GM23338 (cell line): ENCODE results near the gene KRT81. TPM values are rescaled to one million over a fixed set of nuclear protein-coding genes. Genes with fewer than 3 reads are reported as not detected.

Source experiments
- ATAC-seq: fragments of 200-7000 bp; cut with Tn5 transposase; 3 replicates; pipeline ENCODE4 v1.9.1; 2020
- DNase-seq: peaks from one replicate; pipeline ENCODE4 v3.0.0-alpha.2; 2015; ENCODE audit warnings: low spot score
- H2AFZ ChIP-seq: fragments of 200-600 bp; sonication (generic); 2 replicates; pipeline ENCODE4 v1.8.0; 2016; ENCODE audit warnings: antibody characterized with exemption, mild to moderate bottlenecking, moderate library complexity
- H3F3A ChIP-seq: fragments of 200-600 bp; sonication (generic); replicated peaks from 2 replicates; pipeline ENCODE4 v1.8.0; 2017; ENCODE audit warnings: antibody characterized with exemption, mixed run types, low read depth
- H3K27ac ChIP-seq: fragments of 200-600 bp; sonication (generic); 2 replicates; pipeline ENCODE4 v1.6.1; 2016; ENCODE audit warnings: low read depth
- H3K27me3 ChIP-seq: fragments of 200-600 bp; sonication (generic); 2 replicates; pipeline ENCODE4 v1.8.0; 2016; ENCODE audit warnings: mild to moderate bottlenecking, mixed run types, moderate library complexity; ENCODE audit not compliant: insufficient read depth
- H3K36me3 ChIP-seq: fragments of 200-600 bp; sonication (generic); 2 replicates; pipeline ENCODE4 v1.8.0; 2016; ENCODE audit warnings: mild to moderate bottlenecking; ENCODE audit not compliant: insufficient read depth
- H3K4me1 ChIP-seq: fragments of 200-600 bp; sonication (generic); 2 replicates; pipeline ENCODE4 v1.8.0; 2016; ENCODE audit warnings: mild to moderate bottlenecking, moderate library complexity; ENCODE audit not compliant: insufficient read depth
- H3K4me2 ChIP-seq: fragments of 200-600 bp; sonication (generic); 2 replicates; pipeline ENCODE4 v1.7.1; 2017; ENCODE audit warnings: mixed run types
- H3K4me3 ChIP-seq: fragments of 200-600 bp; sonication (generic); 2 replicates; pipeline ENCODE4 v1.6.1; 2016; ENCODE audit warnings: mixed run types
- H3K79me2 ChIP-seq: fragments of 200-600 bp; sonication (generic); replicated peaks from 2 replicates; pipeline ENCODE4 v1.8.0; 2017; ENCODE audit warnings: mild to moderate bottlenecking; ENCODE audit not compliant: insufficient read depth
- H3K9me2 ChIP-seq: fragments of 200-600 bp; sonication (generic); 2 replicates; pipeline ENCODE4 v1.8.0; 2017; ENCODE audit not compliant: insufficient read depth
- H4K20me1 ChIP-seq: fragments of 200-600 bp; sonication (generic); replicated peaks from 2 replicates; pipeline ENCODE4 v1.8.0; 2017; ENCODE audit warnings: mild to moderate bottlenecking; ENCODE audit not compliant: insufficient read depth
- H3K27ac Mint-ChIP-seq: 2 replicates; pipeline ENCODE4 v1.8.0; 2020; ENCODE audit warnings: inconsistent platforms, mild to moderate bottlenecking, moderate library complexity, mixed read lengths
- H3K27me3 Mint-ChIP-seq: 3 replicates; pipeline ENCODE4 v1.8.0; 2022; ENCODE audit warnings: low read depth, mild to moderate bottlenecking, moderate library complexity, mixed read lengths, inconsistent platforms; ENCODE audit not compliant: insufficient read depth, poor library complexity
- H3K36me3 Mint-ChIP-seq: 3 replicates; pipeline ENCODE4 v1.8.0; 2021; ENCODE audit warnings: low read depth, mild to moderate bottlenecking, inconsistent platforms, moderate library complexity, mixed read lengths
- H3K4me1 Mint-ChIP-seq: 3 replicates; pipeline ENCODE4 v1.8.0; 2020; ENCODE audit warnings: mild to moderate bottlenecking, inconsistent platforms, mixed read lengths
- H3K4me3 Mint-ChIP-seq: 3 replicates; pipeline ENCODE4 v1.8.0; 2021; ENCODE audit warnings: moderate library complexity, mild to moderate bottlenecking, inconsistent platforms, mixed read lengths
- H3K9me3 Mint-ChIP-seq: 3 replicates; pipeline ENCODE4 v1.8.0; 2020; ENCODE audit warnings: moderate library complexity, mild to moderate bottlenecking, inconsistent platforms, mixed read lengths
- CTCF ChIP-seq, 2 experiments: fragments of 200-600 bp in 1 of 2; sonication (generic) in 1 of 2; conservative IDR thresholded peaks; 2 replicates each; pipeline versions ENCODE4 v1.5.1 to v1.6.1; 2016 to 2017; ENCODE audit warnings: antibody characterized with exemption in 2 of 2, low read depth in 2 of 2, mild to moderate bottlenecking in 2 of 2, moderate library complexity in 1 of 2
- ETS1 ChIP-seq: IDR thresholded peaks from 2 replicates; pipeline ENCODE4 v1.6.1; 2016; ENCODE audit warnings: antibody characterized with exemption
- JUNB ChIP-seq: IDR thresholded peaks from one replicate; pipeline ENCODE4 v1.6.1; 2016; ENCODE audit warnings: antibody characterized with exemption; ENCODE audit not compliant: unreplicated experiment
- POLR2AphosphoS5 ChIP-seq: IDR thresholded peaks from 2 replicates; pipeline ENCODE4 v1.6.1; 2016; ENCODE audit warnings: antibody characterized with exemption, low read depth
- long read RNA-seq: library from polyadenylated mRNA; unstranded; transcript quantifications from one replicate; pipeline ENCODE4 v2.0.0, GENCODE V29; 2020; ENCODE audit not compliant: unreplicated experiment
- polyA plus RNA-seq: library from polyadenylated mRNA; unstranded; fragments of >200 nt; fragmentation: Nextera tagmentation; extraction: Ambion mirVana; gene quantifications from 2 replicates; pipeline ENCODE4 v1.2.1, GENCODE V29; 2016
- total RNA-seq: library from RNA; depleted of rRNA; stranded (reverse); fragments of >200 nt; shearing (Covaris generic); gene quantifications from 2 replicates; pipeline ENCODE4 v1.2.3, GENCODE V29; 2014; rRNA removed
- TF ChIP-seq, protein P1 (sequence below): fragments of 250-450 bp; sonication (Bioruptor Pico); IDR thresholded peaks from 2 replicates; pipeline ENCODE4 v1.5.0; 2020; ENCODE audit warnings: mild to moderate bottlenecking, moderate library complexity

The KRT81 gene
- not detected in 2 replicates for total RNA-seq
- polyA plus RNA-seq = not detected in 2 replicates
- long read RNA-seq = 0 reads

- Mint-ChIP-seq H3K27ac (peak within 1 kb of the TSS; percentile 26; the same call in 1 of the 2 replicates), H3K4me1 (peaks cover 7% of the 10 kb centered on the region; the same call in 2 of the 3 replicates), H3K36me3 (no peaks in the 10 kb centered on the region), H3K9me3 (no peaks in the 10 kb centered on the region), H3K4me3 (no peak within 1 kb of the TSS), H3K27me3 (peaks cover 2% of the 10 kb centered on the region)
- Histone ChIP-seq H3F3A (no peaks in the 10 kb centered on the region), H3K27ac (no peak within 1 kb of the TSS), H3K27me3 (no peaks in the 10 kb centered on the region), H2AFZ (peak within 1 kb of the TSS; percentile 89), H3K9me2 (no peaks in the 10 kb centered on the region), H3K36me3 (no peaks in the 10 kb centered on the region), H3K4me1 (no peaks in the 10 kb centered on the region), H3K4me3 (no peak within 1 kb of the TSS), H3K4me2 (no peak within 1 kb of the TSS), H3K79me2 (no peaks in the 10 kb centered on the region), H4K20me1 (no peaks in the 10 kb centered on the region)
- ATAC-seq (peak; percentile 55), DNase-seq (peak; percentile 37)
- TF ChIP-seq CTCF (conservative IDR thresholded peaks at IDR 0.05; ENCODE audit: low read depth in 2 of 2) (0 out of 4 replicates have a peak, but pooled peaks of 1 of the 2 experiments have one; percentile 2), POLR2AphosphoS5 (no peak)
Observed at GRCh38 chr12:52291267-52291935, at the start of gene KRT81. TSS of gene KRT81 (minus strand) at chr12:52291534. CDS start at chr12:52291465, 69 bp downstream.

DNA sequence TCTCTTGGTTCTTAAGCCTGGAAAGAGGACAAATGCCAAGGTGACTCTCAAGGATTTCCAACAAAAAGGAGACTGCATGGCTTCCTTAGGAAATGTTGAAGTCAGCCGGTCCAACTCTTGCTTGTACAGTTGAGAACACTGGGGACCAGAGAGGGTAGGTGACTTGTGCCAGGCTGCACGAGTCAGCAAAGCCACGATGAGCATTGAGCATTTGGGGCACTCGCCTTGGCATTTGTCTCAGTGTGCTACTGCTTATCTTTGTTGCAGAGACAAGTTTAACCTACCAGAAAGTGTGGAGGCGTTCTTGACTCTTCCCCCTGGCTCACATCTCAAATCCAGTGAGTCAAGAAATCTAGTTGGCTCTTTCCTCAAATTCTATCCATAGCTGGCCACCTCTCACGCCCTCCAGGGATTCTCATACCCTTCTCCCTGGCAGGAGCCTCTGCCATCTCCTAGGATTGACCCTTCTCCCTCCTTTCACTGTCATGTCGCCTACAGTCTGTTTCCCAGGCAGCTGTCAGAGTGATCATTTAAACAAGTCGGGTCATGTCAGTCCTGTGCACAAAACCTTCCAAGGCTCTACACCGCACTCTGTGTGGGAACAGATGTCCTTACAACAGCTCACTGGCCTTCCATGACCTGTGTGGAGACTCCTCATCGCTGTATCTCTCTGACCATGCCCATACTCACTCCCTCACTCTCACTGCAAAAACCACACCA lies 47.1 kb upstream of the KRT81 start:
- Histone ChIP-seq H3K4me2 (no peak overlapping the region), H3K9me2 (no peaks in the 10 kb centered on the region), H3K79me2 (no peaks in the 10 kb centered on the region), H3K27me3 (no peaks in the 10 kb centered on the region), H3K27ac (no peak overlapping the region), H4K20me1 (no peaks in the 10 kb centered on the region), H3K4me3 (no peak overlapping the region), H2AFZ (0 out of 2 replicates have a peak overlapping the region, but pooled peaks have one; percentile 10), H3K36me3 (no peaks in the 10 kb centered on the region), H3F3A (no peaks in the 10 kb centered on the region), H3K4me1 (peaks cover 7% of the 10 kb centered on the region; the same call in 1 of the 2 replicates)
- no peak overlapping the region for H3K4me3 Mint-ChIP-seq
- H3K36me3 Mint-ChIP-seq = no peaks in the 10 kb centered on the region
- DNase-seq (no peak), ATAC-seq (no peak)
- no peaks in the 10 kb centered on the region for H3K9me3 Mint-ChIP-seq
- no peak overlapping the region for H3K27ac Mint-ChIP-seq
- peaks cover 8% of the 10 kb centered on the region; the same call in 2 of the 3 replicates for H3K4me1 Mint-ChIP-seq
- H3K27me3 Mint-ChIP-seq = peaks cover 8% of the 10 kb centered on the region
- TF ChIP-seq, protein P1, sequence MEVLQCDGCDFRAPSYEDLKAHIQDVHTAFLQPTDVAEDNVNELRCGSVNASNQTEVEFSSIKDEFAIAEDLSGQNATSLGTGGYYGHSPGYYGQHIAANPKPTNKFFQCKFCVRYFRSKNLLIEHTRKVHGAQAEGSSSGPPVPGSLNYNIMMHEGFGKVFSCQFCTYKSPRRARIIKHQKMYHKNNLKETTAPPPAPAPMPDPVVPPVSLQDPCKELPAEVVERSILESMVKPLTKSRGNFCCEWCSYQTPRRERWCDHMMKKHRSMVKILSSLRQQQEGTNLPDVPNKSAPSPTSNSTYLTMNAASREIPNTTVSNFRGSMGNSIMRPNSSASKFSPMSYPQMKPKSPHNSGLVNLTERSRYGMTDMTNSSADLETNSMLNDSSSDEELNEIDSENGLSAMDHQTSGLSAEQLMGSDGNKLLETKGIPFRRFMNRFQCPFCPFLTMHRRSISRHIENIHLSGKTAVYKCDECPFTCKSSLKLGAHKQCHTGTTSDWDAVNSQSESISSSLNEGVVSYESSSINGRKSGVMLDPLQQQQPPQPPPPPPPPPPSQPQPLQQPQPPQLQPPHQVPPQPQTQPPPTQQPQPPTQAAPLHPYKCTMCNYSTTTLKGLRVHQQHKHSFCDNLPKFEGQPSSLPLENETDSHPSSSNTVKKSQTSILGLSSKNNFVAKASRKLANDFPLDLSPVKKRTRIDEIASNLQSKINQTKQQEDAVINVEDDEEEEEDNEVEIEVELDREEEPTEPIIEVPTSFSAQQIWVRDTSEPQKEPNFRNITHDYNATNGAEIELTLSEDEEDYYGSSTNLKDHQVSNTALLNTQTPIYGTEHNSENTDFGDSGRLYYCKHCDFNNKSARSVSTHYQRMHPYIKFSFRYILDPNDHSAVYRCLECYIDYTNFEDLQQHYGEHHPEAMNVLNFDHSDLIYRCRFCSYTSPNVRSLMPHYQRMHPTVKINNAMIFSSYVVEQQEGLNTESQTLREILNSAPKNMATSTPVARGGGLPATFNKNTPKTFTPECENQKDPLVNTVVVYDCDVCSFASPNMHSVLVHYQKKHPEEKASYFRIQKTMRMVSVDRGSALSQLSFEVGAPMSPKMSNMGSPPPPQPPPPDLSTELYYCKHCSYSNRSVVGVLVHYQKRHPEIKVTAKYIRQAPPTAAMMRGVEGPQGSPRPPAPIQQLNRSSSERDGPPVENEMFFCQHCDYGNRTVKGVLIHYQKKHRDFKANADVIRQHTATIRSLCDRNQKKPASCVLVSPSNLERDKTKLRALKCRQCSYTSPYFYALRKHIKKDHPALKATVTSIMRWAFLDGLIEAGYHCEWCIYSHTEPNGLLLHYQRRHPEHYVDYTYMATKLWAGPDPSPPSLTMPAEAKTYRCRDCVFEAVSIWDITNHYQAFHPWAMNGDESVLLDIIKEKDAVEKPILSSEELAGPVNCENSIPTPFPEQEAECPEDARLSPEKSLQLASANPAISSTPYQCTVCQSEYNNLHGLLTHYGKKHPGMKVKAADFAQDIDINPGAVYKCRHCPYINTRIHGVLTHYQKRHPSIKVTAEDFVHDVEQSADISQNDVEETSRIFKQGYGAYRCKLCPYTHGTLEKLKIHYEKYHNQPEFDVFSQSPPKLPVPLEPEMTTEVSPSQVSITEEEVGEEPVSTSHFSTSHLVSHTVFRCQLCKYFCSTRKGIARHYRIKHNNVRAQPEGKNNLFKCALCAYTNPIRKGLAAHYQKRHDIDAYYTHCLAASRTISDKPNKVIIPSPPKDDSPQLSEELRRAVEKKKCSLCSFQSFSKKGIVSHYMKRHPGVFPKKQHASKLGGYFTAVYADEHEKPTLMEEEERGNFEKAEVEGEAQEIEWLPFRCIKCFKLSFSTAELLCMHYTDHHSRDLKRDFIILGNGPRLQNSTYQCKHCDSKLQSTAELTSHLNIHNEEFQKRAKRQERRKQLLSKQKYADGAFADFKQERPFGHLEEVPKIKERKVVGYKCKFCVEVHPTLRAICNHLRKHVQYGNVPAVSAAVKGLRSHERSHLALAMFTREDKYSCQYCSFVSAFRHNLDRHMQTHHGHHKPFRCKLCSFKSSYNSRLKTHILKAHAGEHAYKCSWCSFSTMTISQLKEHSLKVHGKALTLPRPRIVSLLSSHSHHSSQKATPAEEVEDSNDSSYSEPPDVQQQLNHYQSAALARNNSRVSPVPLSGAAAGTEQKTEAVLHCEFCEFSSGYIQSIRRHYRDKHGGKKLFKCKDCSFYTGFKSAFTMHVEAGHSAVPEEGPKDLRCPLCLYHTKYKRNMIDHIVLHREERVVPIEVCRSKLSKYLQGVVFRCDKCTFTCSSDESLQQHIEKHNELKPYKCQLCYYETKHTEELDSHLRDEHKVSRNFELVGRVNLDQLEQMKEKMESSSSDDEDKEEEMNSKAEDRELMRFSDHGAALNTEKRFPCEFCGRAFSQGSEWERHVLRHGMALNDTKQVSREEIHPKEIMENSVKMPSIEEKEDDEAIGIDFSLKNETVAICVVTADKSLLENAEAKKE = no peak
- TF ChIP-seq ETS1 (no peak), JUNB (no peak)
